ENCODE measurements around the gene GNAI1.

- peak; percentile 64 for TF ChIP-seq CTCF (conservative IDR thresholded peaks at IDR 0.05)
- TF ChIP-seq ZFX (IDR thresholded peaks at IDR 0.05), result 0 out of 2 replicates have a peak, but pooled peaks have one; percentile 33
These were observed at the start of gene GNAI1 for GRCh38 chr7:80134536-80135308.
